Testis (tissue), 2 donors: ENCODE data around the gene PRR15.

Experiments
- CTCF ChIP-seq, 3 experiments: fragments of 450-650 bp in 2 of 3; fragments of 200-600 bp in 1 of 3; sonication (generic) in 1 of 3; IDR thresholded peaks; one replicate each; pipeline ENCODE4 v1.5.1; 2016 to 2019; ENCODE audit warnings: antibody characterized with exemption in 3 of 3, mild to moderate bottlenecking in 2 of 3, moderate library complexity in 1 of 3
- POLR2A ChIP-seq: fragments of 450-650 bp; IDR thresholded peaks from one replicate; pipeline ENCODE4 v1.6.1; 2017; ENCODE audit warnings: antibody characterized with exemption, mild to moderate bottlenecking, moderate library complexity

DNA sequence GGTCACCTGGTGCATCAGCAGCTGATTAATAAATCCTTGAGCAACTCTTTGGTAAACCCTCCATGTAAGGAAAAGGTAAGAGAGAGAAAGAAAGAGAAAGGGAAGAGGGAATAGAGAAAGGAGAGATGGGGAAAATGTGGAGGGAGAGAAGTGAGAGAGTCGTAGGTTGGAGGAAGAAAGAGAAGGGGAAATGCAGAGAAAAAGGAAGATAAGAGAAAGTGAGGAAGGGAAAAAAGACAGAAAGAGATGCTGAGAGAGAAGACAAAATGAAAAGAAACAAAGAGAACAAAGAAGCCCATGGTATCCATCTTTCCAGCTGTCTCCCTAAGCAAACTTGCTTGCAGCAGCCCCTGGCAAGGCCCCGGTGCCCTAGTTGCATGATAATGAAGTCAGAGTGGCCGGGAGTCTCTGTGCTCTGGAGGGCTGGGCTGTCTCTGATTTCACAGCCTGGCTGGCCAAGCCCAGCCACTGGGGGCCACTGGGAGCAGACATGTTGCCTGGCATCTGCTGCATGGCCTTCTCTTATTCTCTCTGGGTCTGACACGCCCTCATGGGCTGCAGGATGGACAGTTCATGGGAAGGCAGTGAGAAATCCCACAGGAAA lies 48.4 kb downstream of the PRR15 start:
- no peak for TF ChIP-seq CTCF (IDR thresholded peaks at IDR 0.05)
- TF ChIP-seq POLR2A = no peak
